Measurements from ENCODE around the gene PRKAG1. TPM values are rescaled to one million over a fixed set of nuclear protein-coding genes. Genes with fewer than 3 reads are reported as not detected.

Gene PRKAG1
- total RNA-seq, 1 experiment from 2014 or later = 57.3 TPM

GRCh38 chr12:49057888-49058287 is 39.3 kb upstream of the PRKAG1 start:
- in situ Hi-C loops (cut with HindIII; ENCODE audit: low pct_unique_long_range_greater_than_20kb, low sequenced_read_pairs) = no loop called here
- H3K9me3 ChIP-seq (ENCODE audit: control insufficient read depth, insufficient read depth, low read depth, low read length) = no peaks in the 10 kb centered on the region
- intact Hi-C loops (cut with micrococcal nuclease; ENCODE audit: unreplicated experiment) = no loop called here
- DNase-seq (ENCODE audit: low read depth, low spot score) (no peak), ATAC-seq (no peak)
- H3K27me3 ChIP-seq (ENCODE audit: control insufficient read depth, insufficient read depth, low read length) = no peaks in the 10 kb centered on the region
- no TSS peak for BruUV-seq (replicated peaks)
- H3K4me3 ChIP-seq (ENCODE audit: low read depth in 2 of 2, low read length in 2 of 2) = peak overlapping the region; percentile 93 to 97
- H3K36me3 ChIP-seq (ENCODE audit: control insufficient read depth, insufficient read depth, low read length) = peaks cover 5% of the 10 kb centered on the region; the same call in 1 of the 2 replicates
- ChIA-PET CTCF (interaction anchor here (0.6 kb wide), 1 partner anchor 171 kb away, joined by 18 read pairs; no protein-coding TSS in a partner anchor), POLR2A (no interaction called here)
- peaks cover 32% of the 10 kb centered on the region for H3K4me1 ChIP-seq (ENCODE audit: control insufficient read depth, insufficient read depth, low read length)
- peak overlapping the region; percentile 84 for H3K27ac ChIP-seq (ENCODE audit: low read length)
- TF ChIP-seq CTCF (IDR thresholded peaks at IDR 0.05) (no peak), TCF7L2 (IDR thresholded peaks at IDR 0.05; ENCODE audit: low read depth, low read length) (no peak), POLR2AphosphoS5 (IDR thresholded peaks at IDR 0.05; ENCODE audit: low read depth, low read length) (no peak), SIN3A (IDR thresholded peaks at IDR 0.05; ENCODE audit: borderline replicate concordance, insufficient read depth, low read depth, low read length) (no peak), REST (IDR thresholded peaks at IDR 0.05; ENCODE audit: insufficient read depth in 1 of 2, low read depth in 2 of 2, low read length in 1 of 2) (no peak)

- Histone ChIP-seq H3K27ac (ENCODE audit: low read length) (0 out of 2 replicates have a peak overlapping the region, but pooled peaks have one; percentile 48), H3K4me3 (ENCODE audit: low read depth in 2 of 2, low read length in 2 of 2) (no peak overlapping the region; a peak in 1 of 4 replicates), H3K36me3 (ENCODE audit: control insufficient read depth, insufficient read depth, low read length) (peaks cover 17% of the 10 kb centered on the region), H3K9me3 (ENCODE audit: control insufficient read depth, insufficient read depth, low read depth, low read length) (no peaks in the 10 kb centered on the region), H3K27me3 (ENCODE audit: control insufficient read depth, insufficient read depth, low read length) (no peaks in the 10 kb centered on the region), H3K4me1 (ENCODE audit: control insufficient read depth, insufficient read depth, low read length) (peaks cover 28% of the 10 kb centered on the region)
- DNase-seq (ENCODE audit: low read depth, low spot score) (no peak), ATAC-seq (peak; percentile 57)
- in situ Hi-C loops (cut with HindIII; ENCODE audit: low pct_unique_long_range_greater_than_20kb, low sequenced_read_pairs) = no loop called here
- intact Hi-C loops (cut with micrococcal nuclease; ENCODE audit: unreplicated experiment) = no loop called here
- TF ChIP-seq REST (IDR thresholded peaks at IDR 0.05; ENCODE audit: insufficient read depth in 1 of 2, low read depth in 2 of 2, low read length in 1 of 2) = no peak
- TF ChIP-seq POLR2AphosphoS5 (IDR thresholded peaks at IDR 0.05; ENCODE audit: low read depth, low read length) = no peak
- TF ChIP-seq TCF7L2 (IDR thresholded peaks at IDR 0.05; ENCODE audit: low read depth, low read length) = no peak
- no peak for TF ChIP-seq CTCF (IDR thresholded peaks at IDR 0.05)
- ChIA-PET POLR2A (interaction anchor here (0.5 to 0.6 kb wide), 2 partner anchors 44 to 59 kb away, joined by 5 to 10 read pairs; no protein-coding TSS in a partner anchor), CTCF (no interaction called here)
- BruUV-seq (replicated peaks) = no TSS peak
These were observed 37.6 kb upstream of the PRKAG1 start for GRCh38 chr12:49055978-49056754.

All from Panc1 (cell line).